Left ventricle myocardium inferior (tissue), 1 donor: ENCODE data around the gene CNTFR. TPM values are rescaled to one million over a fixed set of nuclear protein-coding genes. Genes with fewer than 3 reads are reported as not detected.

Source experiments
- DNase-seq: peaks from one replicate; pipeline ENCODE4 v3.0.0-alpha.2; 2020
- H3K27ac ChIP-seq: fragments of 200-600 bp; replicated peaks from 2 replicates; pipeline ENCODE4 v1.8.0; 2021
- H3K27me3 ChIP-seq: fragments of 200-600 bp; 2 replicates; pipeline ENCODE4 v1.8.0; 2021; ENCODE audit warnings: low read depth
- H3K36me3 ChIP-seq: fragments of 200-600 bp; 2 replicates; pipeline ENCODE4 v1.8.0; 2021
- H3K4me1 ChIP-seq: fragments of 200-600 bp; 2 replicates; pipeline ENCODE4 v1.8.0; 2021
- H3K4me3 ChIP-seq: fragments of 200-600 bp; 2 replicates; pipeline ENCODE4 v1.8.0; 2021; ENCODE audit warnings: mild to moderate bottlenecking, moderate library complexity
- H3K9me3 ChIP-seq: fragments of 200-600 bp; replicated peaks from 2 replicates; pipeline ENCODE4 v1.8.0; 2021
- intact Hi-C: fragments of 100-400 bp; cut with micrococcal nuclease; formaldehyde crosslinking; loops from one replicate; pipeline ENCODE4 v1.11.0; 2022
- total RNA-seq: library from RNA; stranded (reverse); fragmentation: NEBNext Ultra II Directional; extraction: Animal tissue kit (Norgen Biotek cat#: 25700); gene quantifications from one replicate; pipeline ENCODE4 v1.2.1, GENCODE V29; 2021
- TF ChIP-seq, protein P1 (sequence below): fragments of 200-600 bp; IDR thresholded peaks from 2 replicates; pipeline ENCODE4 v1.8.0; 2021; ENCODE audit warnings: antibody characterized with exemption, mild to moderate bottlenecking, borderline replicate concordance
- donor health status: DM: no; HTN: yes; CAD: no; lungs with severe emphysema.

The CNTFR gene
- total RNA-seq, 1 donor from 2014 or later: 4.6 TPM

DNA sequence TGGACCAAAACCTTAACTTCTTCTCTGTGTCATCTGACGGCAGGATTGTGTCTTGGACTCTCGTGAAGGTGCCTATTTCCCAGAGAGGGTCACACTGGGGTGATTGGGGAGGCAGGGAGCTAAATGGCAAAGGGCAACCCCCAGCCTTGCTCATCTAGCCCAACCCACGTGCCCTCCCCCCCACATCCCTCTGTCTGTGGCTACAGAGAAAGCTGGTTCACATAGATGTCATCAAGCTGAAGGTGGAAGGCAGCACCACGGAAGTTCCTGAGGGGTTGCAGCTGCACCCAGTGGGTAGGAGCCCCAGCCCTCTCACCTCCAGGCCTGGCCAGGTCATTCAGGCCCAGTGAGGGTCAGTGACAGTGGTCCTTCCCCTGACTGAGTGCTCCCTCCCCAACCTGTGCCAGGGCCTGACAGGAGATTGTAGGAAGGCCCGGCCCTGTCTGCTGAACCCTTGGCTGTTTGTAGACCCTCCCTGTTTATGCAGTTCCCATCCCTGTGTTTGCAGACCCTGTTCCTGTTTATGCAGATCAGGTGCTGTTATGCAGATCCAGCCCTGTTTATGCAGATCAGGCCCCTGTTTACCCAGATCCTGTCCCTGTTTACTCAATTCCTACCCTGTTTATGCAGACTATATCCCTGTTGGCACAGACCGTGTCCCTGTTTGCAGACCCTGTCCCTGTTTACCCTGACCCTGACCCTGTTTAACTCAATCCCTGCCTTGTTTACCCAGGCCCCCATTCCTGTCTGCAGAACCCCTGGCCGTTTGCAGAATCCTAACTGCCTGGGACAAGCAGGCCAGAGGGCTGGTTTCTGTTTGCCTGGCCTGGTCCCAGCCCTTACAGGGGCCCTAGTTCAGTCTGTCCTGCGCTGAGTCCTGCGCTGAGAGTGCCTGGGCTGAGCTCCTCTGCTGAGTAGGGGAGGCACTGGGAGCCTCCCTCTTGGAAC lies 77.1 kb downstream of the CNTFR start:
- Histone ChIP-seq H3K4me1 (no peaks in the 10 kb centered on the region), H3K9me3 (no peaks in the 10 kb centered on the region), H3K27ac (no peak overlapping the region), H3K4me3 (no peak overlapping the region), H3K27me3 (no peaks in the 10 kb centered on the region), H3K36me3 (no peaks in the 10 kb centered on the region)
- intact Hi-C loops: no loop called here
- TF ChIP-seq, protein P1, sequence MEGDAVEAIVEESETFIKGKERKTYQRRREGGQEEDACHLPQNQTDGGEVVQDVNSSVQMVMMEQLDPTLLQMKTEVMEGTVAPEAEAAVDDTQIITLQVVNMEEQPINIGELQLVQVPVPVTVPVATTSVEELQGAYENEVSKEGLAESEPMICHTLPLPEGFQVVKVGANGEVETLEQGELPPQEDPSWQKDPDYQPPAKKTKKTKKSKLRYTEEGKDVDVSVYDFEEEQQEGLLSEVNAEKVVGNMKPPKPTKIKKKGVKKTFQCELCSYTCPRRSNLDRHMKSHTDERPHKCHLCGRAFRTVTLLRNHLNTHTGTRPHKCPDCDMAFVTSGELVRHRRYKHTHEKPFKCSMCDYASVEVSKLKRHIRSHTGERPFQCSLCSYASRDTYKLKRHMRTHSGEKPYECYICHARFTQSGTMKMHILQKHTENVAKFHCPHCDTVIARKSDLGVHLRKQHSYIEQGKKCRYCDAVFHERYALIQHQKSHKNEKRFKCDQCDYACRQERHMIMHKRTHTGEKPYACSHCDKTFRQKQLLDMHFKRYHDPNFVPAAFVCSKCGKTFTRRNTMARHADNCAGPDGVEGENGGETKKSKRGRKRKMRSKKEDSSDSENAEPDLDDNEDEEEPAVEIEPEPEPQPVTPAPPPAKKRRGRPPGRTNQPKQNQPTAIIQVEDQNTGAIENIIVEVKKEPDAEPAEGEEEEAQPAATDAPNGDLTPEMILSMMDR: no peak
- no peak for DNase-seq

DNA sequence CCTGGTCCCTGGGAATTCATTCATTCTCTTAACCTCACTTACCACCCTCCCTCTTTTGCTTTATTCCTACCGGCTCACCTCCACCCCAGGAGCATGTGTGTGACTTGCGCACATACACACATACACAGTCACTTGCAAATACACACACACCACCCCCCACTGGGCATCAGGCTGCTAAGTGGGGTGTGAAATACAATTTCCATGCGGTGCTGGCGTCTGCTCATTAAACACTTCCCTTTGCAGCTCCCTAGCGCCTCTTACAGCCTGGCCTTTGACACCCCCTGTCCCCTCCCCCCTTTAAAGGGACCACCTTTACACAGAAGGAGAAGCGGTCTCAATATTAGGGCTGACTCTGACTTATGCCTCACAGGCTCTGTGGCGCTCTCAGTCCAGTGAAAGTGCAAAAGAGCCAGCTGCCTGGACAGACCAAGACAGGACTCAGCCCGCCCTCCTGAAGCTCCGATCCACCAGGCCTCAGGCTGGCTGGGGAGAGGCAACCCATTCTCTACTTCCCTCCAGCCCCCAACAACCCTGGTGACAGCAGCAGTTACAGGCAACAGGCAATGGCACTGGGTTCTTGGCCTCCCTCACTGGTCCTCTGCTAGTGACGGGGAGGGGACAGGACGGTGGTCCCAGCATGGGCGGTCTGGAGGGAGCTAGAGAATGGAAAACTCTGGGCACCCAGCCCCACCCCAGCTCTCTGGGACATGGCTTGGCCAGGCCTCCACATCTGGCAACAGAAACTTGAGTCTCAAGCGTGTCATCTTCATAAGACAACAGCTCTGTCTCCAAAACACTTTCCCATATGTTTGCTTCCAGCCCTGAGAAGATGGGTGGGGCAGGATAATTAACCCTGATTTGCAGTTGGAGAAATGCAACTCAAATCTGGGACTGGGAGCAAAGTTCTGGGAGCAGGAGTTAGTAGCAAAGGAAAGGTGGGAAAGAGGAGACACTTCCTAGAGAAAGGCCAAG lies 78.7 kb downstream of the CNTFR start:
- H3K36me3 ChIP-seq: no peaks in the 10 kb centered on the region
- intact Hi-C loops: no loop called here

DNA sequence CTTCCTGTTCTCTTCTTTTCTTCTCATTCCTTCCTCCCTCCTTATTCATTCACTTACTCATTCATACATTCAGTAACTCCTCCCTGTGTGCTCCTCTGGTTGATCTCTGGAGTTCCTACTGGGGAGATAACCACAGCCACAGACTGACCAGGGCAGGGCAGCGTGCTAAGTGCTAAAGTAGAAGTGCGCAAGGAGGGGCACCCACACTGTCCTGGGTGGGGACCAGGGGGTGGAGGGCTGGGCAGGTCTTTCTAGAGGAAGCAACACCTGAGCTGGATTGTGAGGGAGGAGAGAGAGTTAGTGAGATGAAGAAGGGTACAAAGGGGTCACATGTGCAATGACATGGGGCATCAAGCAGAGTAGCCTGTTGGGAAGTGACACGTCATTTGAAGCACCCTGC lies 80.6 kb downstream of the CNTFR start:
- intact Hi-C loops: loop anchor here (10.0 kb wide), 1 partner anchor 104 kb away; no protein-coding TSS in a partner anchor
- Histone ChIP-seq H3K9me3 (no peaks in the 10 kb centered on the region), H3K4me3 (no peak overlapping the region), H3K36me3 (no peaks in the 10 kb centered on the region), H3K27ac (no peak overlapping the region), H3K4me1 (no peaks in the 10 kb centered on the region), H3K27me3 (no peaks in the 10 kb centered on the region)
- TF ChIP-seq, protein P1: no peak
- no peak for DNase-seq

More for the DNA sequence above, 78.7 kb downstream of the CNTFR start:
- DNase-seq: no peak
- TF ChIP-seq, protein P1: no peak
- no peak overlapping the region for H3K4me3 ChIP-seq
- no peaks in the 10 kb centered on the region for H3K9me3 ChIP-seq
- no peaks in the 10 kb centered on the region for H3K27me3 ChIP-seq
- H3K27ac ChIP-seq: no peak overlapping the region
- no peaks in the 10 kb centered on the region for H3K4me1 ChIP-seq

DNA sequence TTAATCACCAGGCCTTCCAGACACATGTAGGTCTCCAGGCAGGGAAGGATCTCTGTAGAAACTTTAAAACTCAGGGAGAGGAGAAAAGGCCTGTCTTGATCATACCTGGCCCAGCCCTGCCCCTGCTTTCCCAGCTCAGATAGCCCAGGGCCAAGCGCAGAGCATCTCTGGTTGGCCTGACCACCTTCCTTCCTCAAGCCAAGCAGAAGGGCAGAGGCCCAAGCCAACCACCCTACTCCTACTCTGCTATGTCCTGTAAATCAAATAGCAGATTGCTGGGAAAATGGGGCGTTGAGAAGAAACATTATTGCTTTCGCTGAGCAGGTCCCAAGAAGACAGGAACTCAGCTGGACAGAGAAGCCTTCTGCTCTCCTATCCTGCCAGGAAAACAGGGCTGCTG lies 81.1 kb downstream of the CNTFR start:
- no peaks in the 10 kb centered on the region for H3K9me3 ChIP-seq
- TF ChIP-seq, protein P1: no peak
- H3K27ac ChIP-seq: no peak overlapping the region
- no peaks in the 10 kb centered on the region for H3K36me3 ChIP-seq
- H3K27me3 ChIP-seq: no peaks in the 10 kb centered on the region
- DNase-seq: no peak
- no peak overlapping the region for H3K4me3 ChIP-seq
- intact Hi-C loops: loop anchor here (10.0 kb wide), 1 partner anchor 104 kb away; no protein-coding TSS in a partner anchor
- no peaks in the 10 kb centered on the region for H3K4me1 ChIP-seq

DNA sequence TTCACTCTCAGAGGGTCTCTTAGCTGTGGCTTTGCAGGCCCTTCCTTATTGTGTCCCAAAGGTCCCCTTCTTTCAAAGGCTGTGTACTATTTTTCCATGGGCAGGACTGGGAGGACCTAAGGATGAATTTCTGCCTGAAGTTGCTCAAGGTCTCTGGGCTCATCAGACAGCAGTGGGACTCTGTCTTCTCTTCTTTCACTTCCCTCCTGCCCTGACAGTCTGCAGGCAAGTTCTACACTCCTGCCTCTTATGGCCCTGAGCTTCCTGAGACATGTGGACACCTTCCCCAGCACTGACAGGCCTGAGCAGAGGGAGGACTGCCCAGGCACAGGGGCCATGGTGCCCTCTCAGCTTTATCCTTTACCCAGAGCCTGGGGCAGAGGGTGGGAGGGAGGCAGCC lies 81.6 kb downstream of the CNTFR start:
- intact Hi-C loops: loop anchor here (10.0 kb wide), 1 partner anchor 103 kb away; no protein-coding TSS in a partner anchor
- Histone ChIP-seq H3K4me1 (no peaks in the 10 kb centered on the region), H3K36me3 (no peaks in the 10 kb centered on the region), H3K9me3 (no peaks in the 10 kb centered on the region), H3K4me3 (no peak overlapping the region), H3K27me3 (no peaks in the 10 kb centered on the region), H3K27ac (no peak overlapping the region)
- no peak for DNase-seq
- TF ChIP-seq, protein P1: no peak
